DOHH2 (cell line): ENCODE data around the gene SUN3.

Source experiments
- CTCF ChIP-seq: fragments of 200-600 bp; sonication (generic); IDR thresholded peaks from one replicate; pipeline ENCODE4 v1.5.1; 2014; ENCODE audit warnings: antibody characterized with exemption, mild to moderate bottlenecking, low read depth, low read length; ENCODE audit not compliant: poor library complexity, severe bottlenecking
- EZH2phosphoT487 ChIP-seq: fragments of 200-600 bp; sonication (generic); IDR thresholded peaks from 2 replicates; pipeline ENCODE4 v1.6.1; 2017; ENCODE audit warnings: borderline replicate concordance, mild to moderate bottlenecking, antibody characterized with exemption, low read length, moderate library complexity, mixed read lengths

GRCh38 chr7:47942132-47942531 lies 86.8 kb downstream of the SUN3 start:
- TF ChIP-seq CTCF: no peak
- TF ChIP-seq EZH2phosphoT487: no peak
